Nephron progenitor cell (in vitro differentiated cells): ENCODE data around the gene CSTF2T.
A peak's percentile ranks its signal among the peaks of the same experiment; 100 is the strongest.

Experiments
- DNase-seq: peaks from one replicate; pipeline ENCODE4 v3.0.0; 2021
- H3K27ac Mint-ChIP-seq: 2 replicates; pipeline ENCODE4 v1.8.0; 2021; ENCODE audit warnings: mild to moderate bottlenecking, moderate library complexity, mixed read lengths
- H3K27me3 Mint-ChIP-seq: 2 replicates; pipeline ENCODE4 v1.8.0; 2021; ENCODE audit warnings: mild to moderate bottlenecking, low read depth, mixed read lengths; ENCODE audit not compliant: poor library complexity
- H3K36me3 Mint-ChIP-seq: 2 replicates; pipeline ENCODE4 v1.8.0; 2021; ENCODE audit warnings: low read depth, mixed read lengths
- H3K4me1 Mint-ChIP-seq: 2 replicates; pipeline ENCODE4 v1.8.0; 2021; ENCODE audit warnings: mixed read lengths
- H3K4me3 Mint-ChIP-seq: 2 replicates; pipeline ENCODE4 v1.8.0; 2021; ENCODE audit warnings: mild to moderate bottlenecking, moderate library complexity, mixed read lengths
- H3K9me3 Mint-ChIP-seq: 2 replicates; pipeline ENCODE4 v1.8.0; 2021; ENCODE audit warnings: mild to moderate bottlenecking, moderate library complexity, mixed read lengths
- CTCF ChIP-seq: fragments of 200-600 bp; sonication (generic); IDR thresholded peaks from 2 replicates; pipeline ENCODE4 v1.5.0; 2021; ENCODE audit warnings: antibody characterized with exemption

CSTF2T gene

DNA sequence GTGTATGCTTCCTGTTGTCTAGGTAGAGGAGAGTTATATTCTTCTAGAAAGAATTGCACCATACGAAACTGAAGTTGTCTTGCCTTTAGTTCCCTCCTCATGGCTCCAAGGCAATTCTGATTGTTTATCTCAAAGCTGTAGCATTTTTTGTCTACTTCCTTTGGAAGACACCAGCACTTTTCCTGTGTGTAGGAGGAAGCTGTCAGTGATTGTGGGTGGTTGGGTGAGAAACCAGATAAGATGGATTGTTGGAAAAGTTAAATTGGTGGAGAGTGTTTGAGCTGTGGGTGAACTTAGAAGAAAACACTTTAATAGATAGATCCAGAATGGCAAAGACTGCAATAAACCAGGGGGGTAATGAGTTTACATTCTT, 12.1 kb upstream of the CSTF2T start:
- H3K9me3 Mint-ChIP-seq, result no peaks in the 10 kb centered on the region
- DNase-seq, result no peak
- no peak overlapping the region for H3K4me3 Mint-ChIP-seq
- TF ChIP-seq CTCF, result no peak
- H3K36me3 Mint-ChIP-seq, result no peaks in the 10 kb centered on the region
- H3K4me1 Mint-ChIP-seq, result peaks cover 17% of the 10 kb centered on the region
- H3K27ac Mint-ChIP-seq, result peak overlapping the region; percentile 20
- no peaks in the 10 kb centered on the region for H3K27me3 Mint-ChIP-seq

DNA sequence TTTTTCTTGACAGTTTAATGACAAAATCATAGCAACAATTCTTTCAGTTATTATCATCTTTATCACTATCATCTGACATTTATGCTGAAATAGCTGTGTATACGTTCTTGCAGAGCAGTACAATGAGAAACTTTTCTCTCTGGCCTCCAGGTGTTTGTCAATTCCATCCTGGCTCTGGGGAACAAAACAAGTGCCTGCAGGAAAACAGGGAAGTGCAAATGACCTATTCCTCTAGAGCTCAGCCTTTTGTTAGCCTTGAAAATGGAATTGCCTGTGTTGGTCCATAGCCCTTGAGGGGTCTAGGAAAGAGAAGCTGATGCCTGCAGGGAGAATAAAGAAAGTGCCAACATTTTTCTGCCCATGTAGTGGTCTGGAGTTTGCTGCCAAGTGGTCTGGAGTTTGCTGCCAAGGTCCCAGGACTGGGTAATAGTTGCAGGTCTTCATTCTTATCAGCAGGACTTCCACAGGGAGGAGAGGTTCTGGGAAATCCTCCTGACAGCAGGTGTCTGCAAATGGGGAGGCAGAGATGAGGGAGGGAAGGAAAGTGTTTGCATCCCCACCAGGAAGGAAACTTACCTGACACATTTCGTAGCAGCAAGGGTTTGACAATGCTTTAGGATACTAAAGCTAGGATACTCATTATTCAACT, 10.1 kb upstream of the CSTF2T start:
- Mint-ChIP-seq H3K4me1 (peaks cover 17% of the 10 kb centered on the region), H3K9me3 (no peaks in the 10 kb centered on the region), H3K4me3 (no peak overlapping the region), H3K36me3 (no peaks in the 10 kb centered on the region), H3K27ac (no peak overlapping the region), H3K27me3 (no peaks in the 10 kb centered on the region)
- TF ChIP-seq CTCF, result no peak
- no peak for DNase-seq

DNA sequence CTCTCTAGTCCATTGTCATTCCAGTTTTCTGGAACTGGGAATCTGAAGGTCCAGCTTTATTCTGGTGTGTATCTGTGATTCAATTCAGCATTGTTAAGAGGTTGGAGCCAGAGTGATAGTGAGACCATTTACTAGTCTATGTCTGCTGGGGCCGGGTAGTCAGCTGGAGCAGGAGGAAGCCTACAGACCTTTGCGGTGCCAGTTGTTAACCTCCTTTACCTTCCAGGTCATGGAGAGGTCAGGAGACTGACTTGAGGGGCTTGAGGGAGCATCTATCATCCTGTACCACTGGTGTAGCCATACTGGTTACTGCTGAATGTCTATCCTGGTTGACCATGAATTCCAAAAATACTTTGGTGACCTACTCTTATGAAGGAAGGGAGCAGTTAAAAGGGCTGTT, 9.2 kb upstream of the CSTF2T start:
- no peak overlapping the region for H3K27ac Mint-ChIP-seq
- no peaks in the 10 kb centered on the region for H3K27me3 Mint-ChIP-seq

GRCh38 chr10:51707821-51708424, 8.5 kb upstream of the CSTF2T start:
- no peak overlapping the region for H3K4me3 Mint-ChIP-seq
- no peaks in the 10 kb centered on the region for H3K36me3 Mint-ChIP-seq
- H3K4me1 Mint-ChIP-seq, result peaks cover 17% of the 10 kb centered on the region
- no peak for DNase-seq
- H3K9me3 Mint-ChIP-seq, result no peaks in the 10 kb centered on the region
- H3K27ac Mint-ChIP-seq, result no peak overlapping the region
- H3K27me3 Mint-ChIP-seq, result no peaks in the 10 kb centered on the region
- no peak for TF ChIP-seq CTCF

More for the DNA sequence above, 9.2 kb upstream of the CSTF2T start:
- TF ChIP-seq CTCF, result no peak
- no peaks in the 10 kb centered on the region for H3K36me3 Mint-ChIP-seq
- DNase-seq, result no peak
- H3K4me1 Mint-ChIP-seq, result peaks cover 17% of the 10 kb centered on the region
- no peak overlapping the region for H3K4me3 Mint-ChIP-seq
- H3K9me3 Mint-ChIP-seq, result no peaks in the 10 kb centered on the region

GRCh38 chr10:51707392-51707791, 8.0 kb upstream of the CSTF2T start:
- no peak for DNase-seq
- Mint-ChIP-seq H3K4me1 (peaks cover 17% of the 10 kb centered on the region), H3K9me3 (no peaks in the 10 kb centered on the region), H3K27me3 (no peaks in the 10 kb centered on the region), H3K36me3 (no peaks in the 10 kb centered on the region), H3K4me3 (no peak overlapping the region), H3K27ac (no peak overlapping the region)
- no peak for TF ChIP-seq CTCF

- Mint-ChIP-seq H3K9me3 (no peaks in the 10 kb centered on the region), H3K36me3 (no peaks in the 10 kb centered on the region), H3K27ac (no peak overlapping the region), H3K4me3 (no peak overlapping the region), H3K27me3 (no peaks in the 10 kb centered on the region), H3K4me1 (peaks cover 11% of the 10 kb centered on the region)
- DNase-seq, result no peak
- no peak for TF ChIP-seq CTCF
Observed at GRCh38 chr10:51706225-51706624, 6.8 kb upstream of the CSTF2T start.
